Frontal cortex (tissue), 4 donors: ENCODE results near the gene TEX11. TPM values are rescaled to one million over a fixed set of nuclear protein-coding genes. Genes with fewer than 3 reads are reported as not detected.
"Not testable (repeated sequence)": the region's sequence is repeated elsewhere in the genome, so short reads cannot be mapped to it uniquely, and the experiment has no call there.

Source experiments
- DNase-seq, 2 donors: peaks; one replicate each; pipeline ENCODE4 v3.0.0; 2012; ENCODE audit warnings: low spot score in 2 of 2
- FAIRE-seq: peaks from 2 replicates; lab custom pipeline; 2012; peaks lifted over from hg19 to GRCh38; lab: Jason Lieb, UNC
- total RNA-seq: library from RNA; depleted of rRNA; stranded (reverse); fragments of >200 nt; gene quantifications from one replicate; pipeline ENCODE4 v1.2.3, GENCODE V29; 2014
- donor health status: control.
- donor health status: control.
- donor health status: control.

TEX11 gene
- total RNA-seq = not detected

DNA sequence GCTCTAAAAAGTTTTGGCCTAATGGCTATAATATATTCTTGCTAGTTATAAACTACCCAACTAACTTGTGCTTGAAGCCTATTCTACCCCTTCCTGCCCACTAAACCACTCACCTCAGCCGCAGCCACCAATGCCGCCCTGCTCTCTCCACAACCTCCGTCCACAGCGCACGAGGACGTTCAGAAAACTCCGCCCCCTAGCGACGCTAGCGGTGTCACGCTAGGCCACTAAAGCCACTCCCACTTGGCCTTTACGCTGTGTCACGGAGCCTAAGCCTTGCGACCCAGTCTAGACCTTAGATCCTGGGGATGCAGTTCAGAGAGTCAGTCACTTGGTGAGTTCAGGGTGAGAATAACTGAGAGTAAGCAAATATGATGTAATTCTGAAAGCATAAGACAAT, at the start of gene TEX11:
Gene TEX11 (minus strand): TSS at position 171 of the 400 bp plus-strand sequence. CDS start 922 bp downstream, outside the sequence.
- no peak for FAIRE-seq
- no peak for DNase-seq

DNA sequence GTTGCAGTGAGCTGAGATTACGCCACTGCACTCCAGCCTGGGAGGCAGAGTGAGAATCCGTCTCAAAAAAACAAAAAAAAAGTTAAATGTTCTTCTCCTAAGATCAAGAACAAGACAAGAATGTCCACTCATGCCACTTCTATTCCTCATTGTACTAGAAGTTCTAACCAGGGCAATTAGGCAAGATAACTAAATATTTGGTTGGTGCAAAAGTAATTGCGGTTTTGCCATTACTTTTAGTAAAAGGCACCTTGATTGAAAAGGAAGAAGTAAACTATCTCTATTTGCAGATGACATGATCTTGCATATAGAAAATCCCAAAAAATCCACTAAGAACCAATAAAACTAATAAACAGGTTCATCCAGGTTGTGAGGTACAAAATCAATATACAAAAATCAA, 46.4 kb upstream of the TEX11 start:
- FAIRE-seq (no peak), DNase-seq (no peak)

DNA sequence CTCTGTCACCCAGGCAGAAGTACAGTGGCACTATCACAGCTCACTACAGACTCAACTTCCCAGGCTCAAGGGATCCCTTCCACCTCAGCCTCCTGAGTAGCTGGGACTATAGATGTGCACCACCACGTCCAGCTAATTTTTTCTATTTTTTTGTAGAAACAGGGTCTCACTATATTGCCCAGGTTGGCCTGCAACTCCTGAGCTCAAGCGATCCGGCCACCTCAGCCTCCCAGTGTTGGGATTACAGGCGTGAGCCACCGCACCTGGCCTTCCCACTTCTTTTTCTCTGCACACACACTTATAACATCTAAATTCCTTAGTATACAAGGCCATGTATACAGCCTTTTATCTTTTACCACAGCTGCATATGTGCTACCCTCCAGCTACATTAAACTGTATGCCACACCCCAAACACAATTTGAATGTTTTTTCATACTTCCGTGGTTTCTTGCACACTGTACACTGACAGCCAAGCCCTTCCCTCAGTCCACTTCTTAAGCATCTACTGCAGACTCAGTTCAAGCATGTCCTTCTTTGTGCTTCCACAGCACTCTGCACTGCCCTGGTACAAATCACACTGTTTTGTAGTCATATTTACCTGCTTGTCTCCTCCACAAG, 15.9 kb upstream of the TEX11 start:
- FAIRE-seq = no peak
- DNase-seq = no peak

DNA sequence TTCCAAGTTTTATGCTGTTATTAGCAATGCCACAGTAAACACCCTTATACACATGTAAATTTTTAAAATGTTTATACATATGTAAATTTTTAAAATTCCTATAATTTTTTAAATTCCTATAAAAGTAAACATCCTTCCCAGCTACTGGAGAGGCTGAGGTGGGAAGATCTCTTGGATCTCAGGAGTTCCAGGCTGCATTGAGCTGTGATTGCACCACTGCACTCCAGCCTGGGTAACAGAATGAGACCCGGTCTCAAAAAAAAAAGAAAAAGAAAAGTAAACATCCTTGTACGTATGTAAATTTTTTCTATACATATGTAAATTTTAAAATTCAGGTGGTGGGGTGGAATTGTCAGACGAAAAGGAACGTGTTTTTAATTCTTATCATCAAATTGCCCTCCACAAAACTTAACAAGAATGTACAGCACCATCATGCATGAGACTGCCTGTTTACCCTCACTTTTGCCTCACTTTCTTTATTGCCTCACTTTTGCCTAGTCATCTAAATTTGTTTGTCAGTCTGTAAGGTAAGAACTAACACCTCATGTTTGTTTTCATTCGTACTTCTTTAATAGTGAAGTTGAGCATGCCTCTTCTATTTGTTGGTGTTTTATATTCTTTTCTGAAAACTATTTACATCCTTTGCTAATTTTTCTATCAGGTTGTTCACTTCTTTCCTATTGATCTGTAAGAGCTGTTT, 14.4 kb upstream of the TEX11 start:
- no peak for FAIRE-seq

DNA sequence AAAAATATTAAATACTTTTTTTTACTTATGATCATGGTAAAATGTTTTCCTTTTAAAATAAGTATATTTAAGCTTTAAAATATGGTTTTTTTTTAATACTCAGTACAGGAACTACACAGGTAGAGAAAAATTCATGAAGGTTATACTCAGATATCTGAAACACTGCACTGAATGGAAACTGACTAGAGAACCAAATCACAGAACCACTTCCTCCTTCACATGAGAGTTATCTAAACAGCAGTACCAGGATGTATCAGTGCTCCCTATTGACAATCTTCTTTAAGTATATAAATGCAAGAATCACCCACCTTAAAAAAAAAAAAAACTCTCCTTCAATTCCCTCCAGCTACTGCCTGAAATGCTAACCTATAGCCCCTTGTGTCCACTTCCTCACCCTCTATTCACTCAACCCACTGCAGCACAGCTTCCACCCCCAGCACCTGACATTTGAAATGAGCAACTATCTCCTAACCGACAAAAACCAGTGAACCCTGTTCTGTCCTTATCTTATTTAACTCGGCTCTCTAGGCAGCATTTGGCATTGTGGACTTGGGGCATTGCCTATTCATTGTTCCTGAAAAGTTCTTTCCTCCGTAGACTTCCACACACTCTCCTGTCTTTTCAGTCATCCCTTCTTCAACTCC, 13.3 kb upstream of the TEX11 start:
- FAIRE-seq (no peak), DNase-seq (no peak)

More for the DNA sequence above, 14.4 kb upstream of the TEX11 start:
- no peak for DNase-seq

DNA sequence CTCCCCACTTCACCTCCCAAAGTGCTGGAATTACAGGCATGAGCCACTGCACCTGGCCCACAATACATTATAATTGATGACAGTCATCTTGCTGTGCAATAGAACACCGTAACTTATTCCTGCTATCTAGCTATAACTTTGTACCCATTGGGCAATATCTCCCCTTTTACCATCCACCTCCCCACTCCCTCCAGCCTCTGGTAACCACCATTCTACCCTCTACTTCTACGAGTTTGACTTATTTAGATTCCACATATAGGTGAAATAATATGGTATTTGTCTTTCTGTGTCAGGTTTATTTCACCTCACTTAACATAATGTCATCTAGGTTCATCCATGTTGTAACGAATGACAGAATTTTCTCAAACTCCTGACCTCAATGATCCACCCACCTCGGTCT, 8.2 kb upstream of the TEX11 start:
- DNase-seq (no peak), FAIRE-seq (no peak)

DNA sequence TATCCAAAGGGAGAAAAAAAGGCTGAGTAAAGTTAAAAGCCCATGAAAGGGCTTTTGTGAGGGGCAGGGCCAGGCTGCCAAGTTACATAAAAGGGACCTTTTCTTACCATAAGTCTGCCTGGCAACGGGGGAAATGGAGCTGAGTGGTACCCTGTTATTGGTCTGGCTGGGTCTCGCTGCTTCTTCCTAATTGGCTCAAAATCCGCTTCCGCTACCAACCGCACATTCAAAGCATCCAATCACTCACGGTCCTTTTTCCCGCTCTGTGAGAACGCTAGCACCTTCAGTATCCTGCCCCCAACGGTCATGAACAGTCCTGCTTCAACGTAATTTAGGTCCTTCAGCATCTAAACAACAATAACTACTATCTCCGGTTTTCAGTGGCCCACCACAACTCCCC, 611 bp downstream of the TEX11 start:
- no peak for FAIRE-seq
- DNase-seq = no peak

DNA sequence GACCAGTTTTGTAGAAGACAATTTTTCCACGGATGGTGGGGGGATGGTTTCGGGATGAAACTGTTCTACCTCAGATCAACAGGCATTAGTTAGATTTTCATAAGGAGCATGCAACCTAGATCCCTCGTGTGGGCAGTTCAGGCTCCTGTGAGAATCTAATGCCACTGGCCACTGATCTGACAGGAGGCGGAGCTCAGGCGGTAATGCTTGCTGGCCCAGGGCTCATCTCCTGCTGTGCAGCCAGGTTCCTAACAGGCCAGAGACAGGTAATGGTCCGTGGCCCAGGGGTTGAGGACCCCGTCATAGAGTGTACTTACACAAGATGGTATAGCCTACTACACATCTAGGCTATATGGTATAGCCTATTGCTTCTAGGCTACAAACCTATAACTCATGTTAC, 7.0 kb downstream of the TEX11 start:
- FAIRE-seq = no peak
- DNase-seq = no peak

DNA sequence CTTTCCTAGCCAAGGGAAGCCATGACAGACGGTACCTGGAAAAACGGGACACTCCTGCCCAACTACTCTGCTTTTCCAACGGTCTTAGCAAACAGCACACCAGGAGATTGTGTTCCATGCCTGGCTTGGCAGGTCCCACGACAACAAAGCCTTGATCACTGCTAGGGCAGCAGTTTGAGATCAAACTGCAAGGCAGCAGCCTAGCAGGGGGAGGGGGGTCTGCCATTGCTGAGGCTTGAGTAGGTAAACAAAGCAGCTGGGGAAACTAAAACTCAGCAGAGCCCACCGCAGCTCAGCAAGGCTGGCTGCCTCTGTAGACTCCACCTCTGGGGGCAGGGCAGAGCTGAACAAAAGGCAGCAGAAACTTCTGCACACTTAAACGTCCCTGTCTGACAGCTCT, 18.1 kb downstream of the TEX11 start:
- FAIRE-seq, DNase-seq: not testable (repeated sequence)

DNA sequence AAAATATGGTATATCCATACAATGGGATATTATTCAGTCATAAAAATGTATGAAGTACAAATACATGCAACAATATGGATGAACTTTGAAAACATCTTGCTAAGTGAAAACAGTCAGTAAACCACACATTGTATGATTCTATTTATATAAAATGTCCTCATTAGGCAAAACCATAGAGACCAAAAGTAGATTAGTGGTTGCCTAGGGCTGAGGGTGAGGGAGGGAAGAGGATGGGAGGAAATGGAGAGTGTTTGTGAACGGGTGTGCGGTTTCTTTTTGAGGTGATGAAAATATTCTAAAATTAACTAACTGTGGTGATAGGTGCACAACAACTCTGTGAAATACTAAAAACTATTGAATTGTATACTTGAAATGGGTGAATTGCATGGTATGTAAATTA, 29.6 kb downstream of the TEX11 start:
- no peak for DNase-seq
- FAIRE-seq = no peak

DNA sequence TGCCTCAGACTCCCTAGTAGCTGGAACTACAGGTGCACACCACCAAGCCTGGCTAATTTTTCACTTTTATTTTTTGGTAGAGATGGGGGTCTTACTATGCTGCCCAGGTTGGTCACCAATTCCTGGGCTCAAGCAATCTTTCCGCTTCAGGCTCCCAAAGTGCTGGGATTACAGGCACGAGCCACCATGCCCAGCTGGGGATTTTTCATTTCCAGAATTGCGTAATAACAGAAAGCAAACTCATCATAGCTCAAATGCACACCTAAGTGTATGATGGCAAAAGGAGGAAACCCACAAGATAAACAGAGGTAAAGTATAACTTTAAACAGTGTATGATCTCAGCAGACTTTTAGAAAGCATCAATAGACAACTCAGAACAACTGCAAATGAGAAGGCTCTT, 56.2 kb downstream of the TEX11 start:
- DNase-seq = no peak
- no peak for FAIRE-seq

DNA sequence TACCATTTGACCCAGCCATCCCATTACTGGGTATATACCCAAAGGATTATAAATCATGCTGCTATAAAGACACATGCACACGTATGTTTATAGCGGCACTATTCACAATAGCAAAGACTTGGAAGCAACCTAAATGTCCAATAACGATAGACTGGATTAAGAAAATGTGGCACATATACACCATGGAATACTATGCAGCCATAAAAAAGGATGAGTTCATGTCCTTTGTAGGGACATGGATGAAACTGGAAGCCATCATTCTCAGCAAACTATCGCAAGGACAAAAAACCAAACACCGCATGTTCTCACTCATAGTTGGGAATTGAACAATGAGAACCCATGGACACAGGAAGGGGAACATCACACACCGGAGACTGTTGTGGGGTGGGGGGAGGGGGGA, 64.4 kb downstream of the TEX11 start:
- not testable (repeated sequence) for FAIRE-seq, DNase-seq

DNA sequence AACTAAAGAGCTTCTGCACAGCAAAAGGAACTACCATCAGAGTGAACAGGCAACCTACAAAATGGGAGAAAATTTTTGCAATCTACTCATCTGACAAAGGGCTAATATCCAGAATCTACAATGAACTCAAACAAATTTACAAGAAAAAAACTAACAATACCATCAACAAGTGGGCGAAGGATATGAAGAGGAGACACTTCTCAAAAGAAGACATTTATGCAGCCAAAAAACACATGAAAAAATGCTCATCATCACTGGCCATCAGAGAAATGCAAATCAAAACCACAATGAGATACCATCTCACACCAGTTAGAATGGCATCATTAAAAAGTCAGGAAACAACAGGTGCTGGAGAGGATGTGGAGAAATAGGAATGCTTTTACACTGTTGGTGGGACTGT, 64.9 kb downstream of the TEX11 start:
- DNase-seq, FAIRE-seq: not testable (repeated sequence)

DNA sequence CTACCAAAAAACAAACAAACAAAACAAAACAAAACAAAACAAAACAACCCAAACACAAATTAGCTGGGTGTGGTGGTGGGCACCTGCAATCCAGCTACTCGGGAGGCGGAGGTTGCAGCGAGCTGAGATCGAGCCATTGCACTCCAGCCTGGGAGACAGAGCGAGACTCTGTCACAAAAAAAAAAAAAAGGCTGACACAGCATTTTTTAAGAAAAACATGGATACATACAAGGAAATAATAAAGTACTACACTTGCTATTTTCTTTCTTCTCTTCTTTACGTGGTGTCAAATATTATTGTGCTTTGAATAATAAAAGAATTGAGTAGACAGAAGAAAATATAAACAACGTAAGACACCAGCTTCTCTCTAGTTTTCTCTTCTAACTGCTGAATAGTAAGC, 73.9 kb downstream of the TEX11 start:
- FAIRE-seq = no peak
- DNase-seq = no peak

DNA sequence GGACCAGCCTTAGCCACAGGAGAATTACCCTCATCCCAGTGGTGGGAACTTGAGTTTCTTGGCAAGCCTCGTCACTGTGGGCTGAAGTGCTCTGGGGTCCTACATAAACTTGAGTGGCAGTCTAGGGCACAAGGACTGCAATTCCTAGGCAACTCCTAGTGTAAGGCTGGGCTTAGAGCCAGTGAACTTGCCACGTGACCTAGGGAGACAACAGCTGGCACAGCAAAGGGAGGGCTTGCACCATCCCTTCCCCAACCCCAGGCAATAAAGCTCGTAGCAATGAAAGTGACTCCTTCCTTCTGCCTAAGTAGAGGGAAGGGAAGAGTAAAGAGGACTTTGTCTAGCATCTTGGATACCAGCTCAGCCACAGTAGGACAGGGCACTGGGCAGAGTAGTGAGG, 81.8 kb downstream of the TEX11 start:
- FAIRE-seq = no peak

DNA sequence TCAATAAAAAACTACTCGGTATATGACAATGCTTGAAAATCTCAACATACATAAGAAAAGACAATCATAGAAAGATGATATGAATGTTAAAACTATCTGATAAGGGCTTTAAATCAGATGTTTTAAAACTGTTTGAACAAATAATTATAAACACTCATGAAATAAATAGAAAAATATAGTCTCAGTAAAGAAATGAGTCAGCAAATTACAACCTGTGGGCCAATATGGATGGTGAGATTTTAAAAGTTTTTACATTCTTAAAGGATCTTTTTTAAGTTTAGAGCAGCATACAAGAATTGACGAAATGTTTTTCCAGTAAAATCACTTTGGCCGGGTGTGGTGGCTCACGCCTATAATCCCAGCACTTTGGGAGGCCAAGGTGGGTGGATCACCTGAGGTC, 83.1 kb downstream of the TEX11 start:
- no peak for DNase-seq
- no peak for FAIRE-seq

More for the DNA sequence above, 81.8 kb downstream of the TEX11 start:
- no peak for DNase-seq

DNA sequence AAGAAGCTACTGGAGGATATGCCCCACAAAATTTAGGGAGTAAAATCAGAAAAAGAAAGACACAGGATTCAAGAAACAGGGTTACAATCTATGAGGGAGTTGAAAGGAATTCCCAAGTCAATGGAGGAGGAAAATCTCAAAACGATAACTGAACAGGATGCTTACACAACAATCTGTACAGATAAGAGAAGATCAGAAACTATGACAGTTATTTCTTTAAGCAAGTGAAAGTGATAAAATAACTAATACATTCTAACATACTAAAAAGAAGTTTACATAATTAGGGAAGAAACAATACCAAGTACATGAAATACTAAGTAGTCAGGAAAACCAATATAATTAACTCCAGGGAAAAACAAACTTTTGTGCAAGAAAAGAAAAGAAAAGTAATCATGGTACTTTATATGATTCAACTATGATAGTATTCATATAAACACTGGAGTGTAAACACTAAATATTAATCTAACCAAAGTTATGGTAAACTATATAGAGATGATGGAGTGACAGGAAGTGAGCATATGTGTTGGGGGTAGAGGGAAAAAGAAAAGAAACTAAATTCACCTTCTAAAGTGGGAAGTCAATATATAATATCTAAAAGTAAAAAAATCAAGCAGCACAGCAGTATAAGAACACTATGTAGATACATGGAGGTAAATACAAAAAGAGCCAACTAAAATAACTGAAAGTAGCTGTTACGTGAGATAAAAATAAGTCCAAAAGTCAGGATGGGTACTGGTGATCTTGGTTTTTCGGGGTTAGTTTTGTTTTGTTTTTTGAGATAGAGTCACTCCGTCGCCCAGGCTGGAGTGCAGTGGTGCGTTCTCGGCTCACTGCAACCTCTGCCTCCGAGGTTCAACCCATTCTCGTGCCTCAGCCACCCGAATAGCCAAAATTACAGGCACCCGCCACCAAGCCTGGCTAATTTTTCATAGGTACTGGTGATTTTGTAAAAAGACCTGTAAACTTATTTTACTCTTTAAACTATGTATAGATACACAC, 99.3 kb downstream of the TEX11 start:
- FAIRE-seq = no peak
- no peak for DNase-seq

DNA sequence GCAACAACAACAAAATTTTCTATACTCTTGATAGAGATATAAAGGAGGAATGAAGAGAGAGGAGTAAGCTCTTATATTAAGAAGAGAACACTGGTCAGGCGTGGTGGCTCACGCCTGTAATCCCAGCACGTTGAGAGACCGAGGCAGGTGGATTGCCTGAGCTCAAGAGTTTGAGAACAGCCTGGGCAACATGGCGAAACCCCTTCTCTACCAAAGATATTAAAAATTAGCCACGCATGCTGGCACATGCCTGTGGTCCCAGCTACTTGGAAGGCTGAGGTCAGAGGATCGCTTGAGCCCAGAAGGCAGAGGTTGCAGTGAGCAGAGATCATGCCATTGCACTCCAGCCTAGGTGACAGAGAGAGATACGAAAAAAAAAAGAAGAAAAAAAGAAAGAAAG, 102.4 kb downstream of the TEX11 start:
- FAIRE-seq (no peak), DNase-seq (no peak)

DNA sequence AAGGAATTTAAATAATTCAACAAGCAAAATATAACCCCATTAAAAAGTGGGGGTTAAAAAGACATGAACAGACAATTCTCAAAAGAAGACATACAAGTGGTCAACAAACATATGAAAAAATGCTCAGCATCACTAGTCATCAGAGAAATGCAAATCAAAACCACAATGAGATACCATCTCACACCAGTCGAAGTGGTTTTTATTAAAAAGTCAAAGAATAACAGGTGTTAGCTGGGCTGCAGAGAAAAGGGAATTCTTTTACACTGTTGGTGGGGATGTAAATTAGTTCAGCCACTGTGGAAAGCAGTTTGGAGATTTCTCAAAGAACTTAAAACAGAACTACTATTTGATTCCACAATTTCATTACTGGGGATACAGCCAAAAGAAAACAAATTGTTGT, 111.8 kb downstream of the TEX11 start:
- not testable (repeated sequence) for FAIRE-seq, DNase-seq

DNA sequence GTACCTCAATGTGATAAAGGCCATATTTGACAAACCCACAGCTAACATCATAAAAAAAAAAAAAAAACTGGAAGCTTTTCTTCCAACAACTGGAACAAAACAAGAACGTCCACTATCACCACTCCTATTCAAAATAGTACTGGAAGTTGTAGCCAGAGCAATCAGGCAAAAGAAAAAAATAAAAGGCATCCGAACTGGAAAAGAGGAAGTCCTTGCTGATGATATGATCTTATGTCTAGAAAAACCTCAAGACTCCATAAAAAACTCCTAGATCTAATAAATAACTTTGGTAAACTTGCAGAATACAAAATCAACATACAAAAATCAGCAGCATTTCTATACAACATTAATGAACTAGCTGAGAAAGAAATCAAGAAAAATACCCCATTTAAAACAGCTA, 134.3 kb downstream of the TEX11 start:
- DNase-seq (no peak), FAIRE-seq (no peak)
